GM12878 (cell line): ENCODE data around the gene SCARB1. TPM values are rescaled to one million over a fixed set of nuclear protein-coding genes. Genes with fewer than 3 reads are reported as not detected.

Experiments used
- MEF2B ChIP-seq: fragments of 450-650 bp; IDR thresholded peaks from 2 replicates; pipeline ENCODE4 v1.6.1; 2018; ENCODE audit warnings: mild to moderate bottlenecking, moderate library complexity; ENCODE audit not compliant: partially characterized antibody, poor library complexity, severe bottlenecking
- NFYA ChIP-seq: IDR thresholded peaks from 2 replicates; pipeline ENCODE4 v1.6.1; 2011; ENCODE audit warnings: low read depth, mild to moderate bottlenecking, low read length, improper control_type of control experiment, borderline replicate concordance
- POU2F2 ChIP-seq: IDR thresholded peaks from 3 replicates; pipeline ENCODE4 v1.6.1; 2011; ENCODE audit warnings: low read depth, mild to moderate bottlenecking, low read length, borderline replicate concordance
- RBBP5 ChIP-seq: fragments of 200-600 bp; sonication (generic); conservative IDR thresholded peaks from 2 replicates; pipeline ENCODE4 v1.6.1; 2016
- SMAD1 ChIP-seq: fragments of 450-650 bp; IDR thresholded peaks from 2 replicates; pipeline ENCODE4 v1.6.1; 2018; ENCODE audit warnings: mild to moderate bottlenecking, low read depth; ENCODE audit not compliant: partially characterized antibody
- SMAD5 ChIP-seq: IDR thresholded peaks from 2 replicates; pipeline ENCODE4 v1.6.1; 2016; ENCODE audit warnings: antibody characterized with exemption, low read depth
- SP1 ChIP-seq: IDR thresholded peaks from one replicate; pipeline ENCODE4 v1.6.1; 2011; ENCODE audit warnings: low read depth, low read length
- WRNIP1 ChIP-seq: IDR thresholded peaks from 2 replicates; pipeline ENCODE4 v1.6.1; 2011; ENCODE audit warnings: low read depth, low read length, improper control_type of control experiment, borderline replicate concordance
- ZBED1 ChIP-seq: IDR thresholded peaks from 2 replicates; pipeline ENCODE4 v1.6.1; 2016; ENCODE audit warnings: borderline replicate concordance
- polyA plus RNA-seq, 11 experiments: library from polyadenylated mRNA; depleted of rRNA in 4 of 11; unstranded in 6 of 11; stranded (reverse) in 5 of 11; fragments of >200 nt; fragmentation: Nextera tagmentation in 4 of 11; fragmentation: Illumina TruSeq in 1 of 11; extraction: Ambion mirVana in 4 of 11; extraction: Trizol in 1 of 11; gene quantifications; 1 replicate in 1 of 11; 2 replicates in 10 of 11; pipeline versions ENCODE4 v1.2.1 to v1.2.3, GENCODE V29; 2011 to 2016; ENCODE audit warnings: inconsistent platforms in 2 of 11, missing spikeins in 2 of 11, low read depth in 1 of 11
- total RNA-seq, 4 experiments: library from RNA; depleted of rRNA in 3 of 4; stranded (reverse); fragments of >200 nt in 3 of 4; fragmentation: Illumina TruSeq in 1 of 4; extraction: Trizol in 1 of 4; gene quantifications; 2 replicates each; pipeline versions ENCODE4 v1.2.1 to v1.2.3, GENCODE V29; 2013 to 2021
- TF ChIP-seq, protein P1 (sequence below): IDR thresholded peaks from 2 replicates; pipeline ENCODE4 v1.6.1; 2012; ENCODE audit warnings: improper control_type of control experiment, low read depth, low read length; ENCODE audit not compliant: insufficient replicate concordance
- TF ChIP-seq, protein P2 (sequence below): IDR thresholded peaks from 2 replicates; pipeline ENCODE4 v1.6.1; 2012; ENCODE audit warnings: low read length, inconsistent platforms
- TF ChIP-seq, protein P3 (sequence below): IDR thresholded peaks from 2 replicates; pipeline ENCODE4 v1.6.1; 2011; ENCODE audit warnings: borderline replicate concordance, low read depth, mild to moderate bottlenecking, moderate library complexity, mixed read lengths, low read length; ENCODE audit not compliant: insufficient read depth; ENCODE audit errors: extremely low read length
- TF ChIP-seq, protein P4 (sequence below): fragments of 150-350 bp; IDR thresholded peaks from 2 replicates; pipeline ENCODE4 v1.6.1; 2014; ENCODE audit warnings: mild to moderate bottlenecking, low read depth, low read length
- TF ChIP-seq, protein P5 (sequence below): fragments of 450-650 bp; formaldehyde crosslinking; IDR thresholded peaks from 2 replicates; pipeline ENCODE4 v1.5.0; 2022; ENCODE audit warnings: mild to moderate bottlenecking, missing genetic modification characterization

Gene SCARB1
- total and polyA plus RNA-seq, 10 of the 15 experiments (the other 5 are each of a cell fraction or from before 2014, with no cell fraction given), result 0.34 to 104 (median 63.1) TPM

DNA sequence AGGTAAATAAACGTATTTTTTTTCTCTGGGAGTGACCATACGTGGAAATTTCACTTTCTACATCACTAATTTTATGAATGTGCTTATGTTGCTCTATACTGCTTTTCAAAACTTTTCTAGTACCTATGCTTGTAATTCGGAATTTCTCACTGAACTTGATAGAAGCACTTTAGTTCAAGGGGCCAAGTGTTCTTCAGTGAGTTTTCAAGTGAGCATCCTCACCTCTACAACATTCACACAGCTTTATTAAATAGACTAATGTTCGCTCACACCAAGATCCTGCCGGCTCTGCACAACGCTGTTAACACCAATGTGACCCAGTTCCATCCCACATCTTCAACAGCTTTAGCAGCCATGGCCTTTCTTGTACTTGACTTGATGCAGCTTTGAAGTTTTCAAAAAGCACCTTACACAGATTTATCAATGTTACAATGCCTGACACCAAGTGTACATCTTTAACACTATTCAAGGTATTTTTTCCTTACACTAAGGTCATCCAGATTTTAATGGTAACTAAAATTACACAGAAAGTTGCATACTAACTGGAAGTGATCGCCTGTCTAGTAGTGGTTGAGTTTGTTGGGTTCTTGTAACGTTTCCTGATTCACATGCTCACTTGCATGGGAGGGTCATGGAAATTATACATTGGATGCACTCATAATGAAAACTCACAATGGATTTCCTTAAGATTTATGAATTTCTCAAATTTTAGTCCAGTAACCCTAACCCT lies 46.3 kb upstream of the SCARB1 start (continued):
- TF ChIP-seq, protein P1, sequence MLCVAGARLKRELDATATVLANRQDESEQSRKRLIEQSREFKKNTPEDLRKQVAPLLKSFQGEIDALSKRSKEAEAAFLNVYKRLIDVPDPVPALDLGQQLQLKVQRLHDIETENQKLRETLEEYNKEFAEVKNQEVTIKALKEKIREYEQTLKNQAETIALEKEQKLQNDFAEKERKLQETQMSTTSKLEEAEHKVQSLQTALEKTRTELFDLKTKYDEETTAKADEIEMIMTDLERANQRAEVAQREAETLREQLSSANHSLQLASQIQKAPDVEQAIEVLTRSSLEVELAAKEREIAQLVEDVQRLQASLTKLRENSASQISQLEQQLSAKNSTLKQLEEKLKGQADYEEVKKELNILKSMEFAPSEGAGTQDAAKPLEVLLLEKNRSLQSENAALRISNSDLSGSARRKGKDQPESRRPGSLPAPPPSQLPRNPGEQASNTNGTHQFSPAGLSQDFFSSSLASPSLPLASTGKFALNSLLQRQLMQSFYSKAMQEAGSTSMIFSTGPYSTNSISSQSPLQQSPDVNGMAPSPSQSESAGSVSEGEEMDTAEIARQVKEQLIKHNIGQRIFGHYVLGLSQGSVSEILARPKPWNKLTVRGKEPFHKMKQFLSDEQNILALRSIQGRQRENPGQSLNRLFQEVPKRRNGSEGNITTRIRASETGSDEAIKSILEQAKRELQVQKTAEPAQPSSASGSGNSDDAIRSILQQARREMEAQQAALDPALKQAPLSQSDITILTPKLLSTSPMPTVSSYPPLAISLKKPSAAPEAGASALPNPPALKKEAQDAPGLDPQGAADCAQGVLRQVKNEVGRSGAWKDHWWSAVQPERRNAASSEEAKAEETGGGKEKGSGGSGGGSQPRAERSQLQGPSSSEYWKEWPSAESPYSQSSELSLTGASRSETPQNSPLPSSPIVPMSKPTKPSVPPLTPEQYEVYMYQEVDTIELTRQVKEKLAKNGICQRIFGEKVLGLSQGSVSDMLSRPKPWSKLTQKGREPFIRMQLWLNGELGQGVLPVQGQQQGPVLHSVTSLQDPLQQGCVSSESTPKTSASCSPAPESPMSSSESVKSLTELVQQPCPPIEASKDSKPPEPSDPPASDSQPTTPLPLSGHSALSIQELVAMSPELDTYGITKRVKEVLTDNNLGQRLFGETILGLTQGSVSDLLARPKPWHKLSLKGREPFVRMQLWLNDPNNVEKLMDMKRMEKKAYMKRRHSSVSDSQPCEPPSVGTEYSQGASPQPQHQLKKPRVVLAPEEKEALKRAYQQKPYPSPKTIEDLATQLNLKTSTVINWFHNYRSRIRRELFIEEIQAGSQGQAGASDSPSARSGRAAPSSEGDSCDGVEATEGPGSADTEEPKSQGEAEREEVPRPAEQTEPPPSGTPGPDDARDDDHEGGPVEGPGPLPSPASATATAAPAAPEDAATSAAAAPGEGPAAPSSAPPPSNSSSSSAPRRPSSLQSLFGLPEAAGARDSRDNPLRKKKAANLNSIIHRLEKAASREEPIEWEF, result peak; percentile 50
- TF ChIP-seq POU2F2 (peak; percentile 84; the same call in 1 of the 3 replicates), SP1 (no peak), MEF2B (no peak), RBBP5 (no peak), SMAD5 (0 out of 2 replicates have a peak, but pooled peaks have one; percentile 15), SMAD1 (no peak), WRNIP1 (no peak), NFYA (no peak), ZBED1 (peak; percentile 18)
- TF ChIP-seq, protein P2, sequence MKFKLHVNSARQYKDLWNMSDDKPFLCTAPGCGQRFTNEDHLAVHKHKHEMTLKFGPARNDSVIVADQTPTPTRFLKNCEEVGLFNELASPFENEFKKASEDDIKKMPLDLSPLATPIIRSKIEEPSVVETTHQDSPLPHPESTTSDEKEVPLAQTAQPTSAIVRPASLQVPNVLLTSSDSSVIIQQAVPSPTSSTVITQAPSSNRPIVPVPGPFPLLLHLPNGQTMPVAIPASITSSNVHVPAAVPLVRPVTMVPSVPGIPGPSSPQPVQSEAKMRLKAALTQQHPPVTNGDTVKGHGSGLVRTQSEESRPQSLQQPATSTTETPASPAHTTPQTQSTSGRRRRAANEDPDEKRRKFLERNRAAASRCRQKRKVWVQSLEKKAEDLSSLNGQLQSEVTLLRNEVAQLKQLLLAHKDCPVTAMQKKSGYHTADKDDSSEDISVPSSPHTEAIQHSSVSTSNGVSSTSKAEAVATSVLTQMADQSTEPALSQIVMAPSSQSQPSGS, result peak; percentile 25
- TF ChIP-seq, protein P3, sequence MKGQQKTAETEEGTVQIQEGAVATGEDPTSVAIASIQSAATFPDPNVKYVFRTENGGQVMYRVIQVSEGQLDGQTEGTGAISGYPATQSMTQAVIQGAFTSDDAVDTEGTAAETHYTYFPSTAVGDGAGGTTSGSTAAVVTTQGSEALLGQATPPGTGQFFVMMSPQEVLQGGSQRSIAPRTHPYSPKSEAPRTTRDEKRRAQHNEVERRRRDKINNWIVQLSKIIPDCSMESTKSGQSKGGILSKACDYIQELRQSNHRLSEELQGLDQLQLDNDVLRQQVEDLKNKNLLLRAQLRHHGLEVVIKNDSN, result no peak
- TF ChIP-seq, protein P4, sequence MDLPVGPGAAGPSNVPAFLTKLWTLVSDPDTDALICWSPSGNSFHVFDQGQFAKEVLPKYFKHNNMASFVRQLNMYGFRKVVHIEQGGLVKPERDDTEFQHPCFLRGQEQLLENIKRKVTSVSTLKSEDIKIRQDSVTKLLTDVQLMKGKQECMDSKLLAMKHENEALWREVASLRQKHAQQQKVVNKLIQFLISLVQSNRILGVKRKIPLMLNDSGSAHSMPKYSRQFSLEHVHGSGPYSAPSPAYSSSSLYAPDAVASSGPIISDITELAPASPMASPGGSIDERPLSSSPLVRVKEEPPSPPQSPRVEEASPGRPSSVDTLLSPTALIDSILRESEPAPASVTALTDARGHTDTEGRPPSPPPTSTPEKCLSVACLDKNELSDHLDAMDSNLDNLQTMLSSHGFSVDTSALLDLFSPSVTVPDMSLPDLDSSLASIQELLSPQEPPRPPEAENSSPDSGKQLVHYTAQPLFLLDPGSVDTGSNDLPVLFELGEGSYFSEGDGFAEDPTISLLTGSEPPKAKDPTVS, result no peak
- TF ChIP-seq, protein P5, sequence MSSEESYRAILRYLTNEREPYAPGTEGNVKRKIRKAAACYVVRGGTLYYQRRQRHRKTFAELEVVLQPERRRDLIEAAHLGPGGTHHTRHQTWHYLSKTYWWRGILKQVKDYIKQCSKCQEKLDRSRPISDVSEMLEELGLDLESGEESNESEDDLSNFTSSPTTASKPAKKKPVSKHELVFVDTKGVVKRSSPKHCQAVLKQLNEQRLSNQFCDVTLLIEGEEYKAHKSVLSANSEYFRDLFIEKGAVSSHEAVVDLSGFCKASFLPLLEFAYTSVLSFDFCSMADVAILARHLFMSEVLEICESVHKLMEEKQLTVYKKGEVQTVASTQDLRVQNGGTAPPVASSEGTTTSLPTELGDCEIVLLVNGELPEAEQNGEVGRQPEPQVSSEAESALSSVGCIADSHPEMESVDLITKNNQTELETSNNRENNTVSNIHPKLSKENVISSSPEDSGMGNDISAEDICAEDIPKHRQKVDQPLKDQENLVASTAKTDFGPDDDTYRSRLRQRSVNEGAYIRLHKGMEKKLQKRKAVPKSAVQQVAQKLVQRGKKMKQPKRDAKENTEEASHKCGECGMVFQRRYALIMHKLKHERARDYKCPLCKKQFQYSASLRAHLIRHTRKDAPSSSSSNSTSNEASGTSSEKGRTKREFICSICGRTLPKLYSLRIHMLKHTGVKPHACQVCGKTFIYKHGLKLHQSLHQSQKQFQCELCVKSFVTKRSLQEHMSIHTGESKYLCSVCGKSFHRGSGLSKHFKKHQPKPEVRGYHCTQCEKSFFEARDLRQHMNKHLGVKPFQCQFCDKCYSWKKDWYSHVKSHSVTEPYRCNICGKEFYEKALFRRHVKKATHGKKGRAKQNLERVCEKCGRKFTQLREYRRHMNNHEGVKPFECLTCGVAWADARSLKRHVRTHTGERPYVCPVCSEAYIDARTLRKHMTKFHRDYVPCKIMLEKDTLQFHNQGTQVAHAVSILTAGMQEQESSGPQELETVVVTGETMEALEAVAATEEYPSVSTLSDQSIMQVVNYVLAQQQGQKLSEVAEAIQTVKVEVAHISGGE (CRISPR knock-in tag), result no peak
